Pancreas (tissue), 10 donors: ENCODE data around the gene CRYBA4. TPM values are rescaled to one million over a fixed set of nuclear protein-coding genes. Genes with fewer than 3 reads are reported as not detected.

Experiments used
- ATAC-seq, 4 donors: fragments of 200-7000 bp; cut with Tn5 transposase; one replicate each; pipeline versions ENCODE4 v1.8.0 to v1.9.1; 2020; ENCODE audit warnings: mild to moderate bottlenecking in 4 of 4, moderate library complexity in 4 of 4
- DNase-seq, 6 donors: peaks; one replicate each; pipeline ENCODE4 v3.0.0-alpha.2; 2020
- FAIRE-seq: peaks from 2 replicates; lab custom pipeline; 2012; peaks lifted over from hg19 to GRCh38; lab: Jason Lieb, UNC
- H3K27ac ChIP-seq, 4 donors: fragments of 200-600 bp; sonication (generic); 1 replicate in 3 of 4; 2 replicates in 1 of 4; pipeline versions ENCODE4 v1.5.0 to v1.8.0; 2020
- H3K27me3 ChIP-seq, 4 donors: fragments of 200-600 bp; one replicate each; pipeline ENCODE4 v1.8.0; 2021
- H3K36me3 ChIP-seq, 3 donors: fragments of 200-600 bp; sonication (generic) in 1 of 3; one replicate each; pipeline versions ENCODE4 v1.5.0 to v1.8.0; 2020 to 2021
- H3K4me1 ChIP-seq, 3 donors: fragments of 200-600 bp; one replicate each; pipeline ENCODE4 v1.8.0; 2021
- H3K4me3 ChIP-seq, 4 donors: fragments of 200-600 bp; sonication (generic) in 2 of 4; one replicate each; pipeline versions ENCODE4 v1.5.0 to v1.8.0; 2020 to 2021
- H3K9me3 ChIP-seq, 4 donors: fragments of 200-600 bp; one replicate each; pipeline ENCODE4 v1.8.0; 2021
- CTCF ChIP-seq, 4 donors: fragments of 200-600 bp; sonication (generic) in 3 of 4; IDR thresholded peaks; one replicate each; pipeline versions ENCODE4 v1.5.0 to v1.8.0; 2021; ENCODE audit warnings: antibody characterized with exemption in 4 of 4
- WGBS, 2 donors: extraction: QIAGEN DNeasy Blood & Tissue Kit; methylation state at CpG; one replicate each; pipeline ENCODE4 v1.1.7; 2013; 5-methylcytosine and 5-hydroxymethylcytosine counted together
- intact Hi-C, 3 donors: fragments of 100-400 bp; cut with DNase I; formaldehyde crosslinking; loops; one replicate each; pipeline versions ENCODE4 v1.11.1 to v1.14.2; 2022
- polyA plus RNA-seq, 2 donors: library from polyadenylated mRNA; stranded (reverse); fragments of 200-250 nt; gene quantifications; one replicate each; pipeline ENCODE4 v1.2.3, GENCODE V29; 2013
- total RNA-seq, 6 donors: library from RNA; stranded (reverse); fragmentation: NEBNext Ultra II Directional in 4 of 6; extraction: Animal tissue kit (Norgen Biotek cat#: 25700) in 4 of 6; gene quantifications; one replicate each; pipeline versions ENCODE4 v1.2.1 to v1.2.4, GENCODE V29; 2021 to 2023
- donor health status: healthy with polysubstance abuse.
- donor health status: DM: no; HTN: no; CAD: no; lungs with moderate emphysema.
- donor health status: DM: no; HTN: no; CAD: no.
- donor health status: control.
- donor health status: control.
- donor health status: Bipolar disorder and iron deficiency.
- donor health status: DM: yes; HTN: yes; CAD: no.
- donor health status: DM: no; HTN: no; CAD: no.
- donor health status: DM: no; HTN: no; CAD: no.
- donor health status: DM: yes; HTN: yes; CAD: no.

Gene CRYBA4
- total and polyA plus RNA-seq, 8 donors, result 0.19 TPM; not detected in 7

- FAIRE-seq, result no peak
- no peaks in the 10 kb centered on the region for H3K36me3 ChIP-seq
- H3K27me3 ChIP-seq, result peaks cover 0 to 7% (median 2%) of the 10 kb centered on the region in 4 donors
- no peak for TF ChIP-seq CTCF (IDR thresholded peaks at IDR 0.05)
- 62 to 68% methylated on average over 7 of the region's 7 CpGs for WGBS, 2 donors
- no peak overlapping the region for H3K27ac ChIP-seq
- no peaks in the 10 kb centered on the region for H3K9me3 ChIP-seq
- peaks cover 0 to 9% (median 0%) of the 10 kb centered on the region in 3 donors for H3K4me1 ChIP-seq
- intact Hi-C loops, result no loop called here
- DNase-seq, result no peak
- no peak for ATAC-seq
- H3K4me3 ChIP-seq, result no peak overlapping the region
Measured at GRCh38 chr22:26660961-26661578, 39.3 kb downstream of the CRYBA4 start.

- Histone ChIP-seq H3K4me1 (peaks cover 0 to 7% (median 0%) of the 10 kb centered on the region in 3 donors), H3K27ac (no peak overlapping the region), H3K36me3 (no peaks in the 10 kb centered on the region), H3K4me3 (no peak overlapping the region), H3K9me3 (no peaks in the 10 kb centered on the region), H3K27me3 (peaks cover 0 to 7% (median 2%) of the 10 kb centered on the region in 4 donors)
- DNase-seq, result no peak
- TF ChIP-seq CTCF (IDR thresholded peaks at IDR 0.05), result no peak
- intact Hi-C loops, result no loop called here
- 80 to 82% methylated on average over 2 of the region's 2 CpGs for WGBS, 2 donors
- ATAC-seq, result no peak
- FAIRE-seq, result no peak
Measured at GRCh38 chr22:26662160-26662559, 40.4 kb downstream of the CRYBA4 start.

GRCh38 chr22:26663374-26663923 is 41.7 kb downstream of the CRYBA4 start:
- WGBS, 2 donors, result 60 to 70% methylated on average over 9 of the region's 9 CpGs
- intact Hi-C loops, result no loop called here
- Histone ChIP-seq H3K9me3 (no peaks in the 10 kb centered on the region), H3K27me3 (peaks cover 0 to under 1% (median under 1%) of the 10 kb centered on the region in 4 donors), H3K27ac (no peak overlapping the region), H3K4me3 (no peak overlapping the region), H3K4me1 (no peaks in the 10 kb centered on the region), H3K36me3 (no peaks in the 10 kb centered on the region)
- DNase-seq (no peak), FAIRE-seq (no peak), ATAC-seq (no peak)
- no peak for TF ChIP-seq CTCF (IDR thresholded peaks at IDR 0.05)

- Histone ChIP-seq H3K27ac (no peak overlapping the region), H3K36me3 (no peaks in the 10 kb centered on the region), H3K9me3 (no peaks in the 10 kb centered on the region), H3K4me1 (peaks cover 6 to 11% (median 9%) of the 10 kb centered on the region in 3 donors), H3K27me3 (no peaks in the 10 kb centered on the region), H3K4me3 (no peak overlapping the region)
- ATAC-seq (no peak), FAIRE-seq (no peak), DNase-seq (no peak)
- intact Hi-C loops, result no loop called here
- WGBS, 2 donors, result 25 to 30% methylated on average over 4 of the region's 4 CpGs
- no peak for TF ChIP-seq CTCF (IDR thresholded peaks at IDR 0.05)
Measured at GRCh38 chr22:26665813-26666231, 44.1 kb downstream of the CRYBA4 start.

- FAIRE-seq, result no peak
Measured at GRCh38 chr22:26667140-26667539, 45.4 kb downstream of the CRYBA4 start.

More at GRCh38 chr22:26667140-26667539, 45.4 kb downstream of the CRYBA4 start:
- no peaks in the 10 kb centered on the region for H3K27me3 ChIP-seq
- no peak for TF ChIP-seq CTCF (IDR thresholded peaks at IDR 0.05)
- no peak overlapping the region for H3K27ac ChIP-seq
- H3K4me3 ChIP-seq, result no peak overlapping the region
- H3K4me1 ChIP-seq, result peaks cover 6 to 12% (median 9%) of the 10 kb centered on the region in 3 donors
- no peaks in the 10 kb centered on the region for H3K36me3 ChIP-seq
- 79 to 84% methylated on average over 13 of the region's 13 CpGs for WGBS, 2 donors
- ATAC-seq (no peak), DNase-seq (no peak)
- intact Hi-C loops, result no loop called here
- no peaks in the 10 kb centered on the region for H3K9me3 ChIP-seq
